ENCODE data around the gene NAALADL2.

NAALADL2 gene

GRCh38 chr3:174891524-174892203, 32.5 kb downstream of the NAALADL2 start:
- Histone ChIP-seq H3K4me3 (ENCODE audit: low read depth, low read length) (no peak overlapping the region), H3K27me3 (replicated peaks) (no peaks in the 10 kb centered on the region), H3K27ac (no peak overlapping the region), H3K36me3 (replicated peaks) (no peaks in the 10 kb centered on the region)
- in situ Hi-C loops (cut with HindIII; ENCODE audit: low pct_ligation_motif_present, low sequenced_read_pairs), result no loop called here
- peak; percentile 27 for DNase-seq
- TF ChIP-seq, protein P1, sequence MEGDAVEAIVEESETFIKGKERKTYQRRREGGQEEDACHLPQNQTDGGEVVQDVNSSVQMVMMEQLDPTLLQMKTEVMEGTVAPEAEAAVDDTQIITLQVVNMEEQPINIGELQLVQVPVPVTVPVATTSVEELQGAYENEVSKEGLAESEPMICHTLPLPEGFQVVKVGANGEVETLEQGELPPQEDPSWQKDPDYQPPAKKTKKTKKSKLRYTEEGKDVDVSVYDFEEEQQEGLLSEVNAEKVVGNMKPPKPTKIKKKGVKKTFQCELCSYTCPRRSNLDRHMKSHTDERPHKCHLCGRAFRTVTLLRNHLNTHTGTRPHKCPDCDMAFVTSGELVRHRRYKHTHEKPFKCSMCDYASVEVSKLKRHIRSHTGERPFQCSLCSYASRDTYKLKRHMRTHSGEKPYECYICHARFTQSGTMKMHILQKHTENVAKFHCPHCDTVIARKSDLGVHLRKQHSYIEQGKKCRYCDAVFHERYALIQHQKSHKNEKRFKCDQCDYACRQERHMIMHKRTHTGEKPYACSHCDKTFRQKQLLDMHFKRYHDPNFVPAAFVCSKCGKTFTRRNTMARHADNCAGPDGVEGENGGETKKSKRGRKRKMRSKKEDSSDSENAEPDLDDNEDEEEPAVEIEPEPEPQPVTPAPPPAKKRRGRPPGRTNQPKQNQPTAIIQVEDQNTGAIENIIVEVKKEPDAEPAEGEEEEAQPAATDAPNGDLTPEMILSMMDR (IDR thresholded peaks at IDR 0.05; ENCODE audit: low read depth, low read length, missing control alignments), result peak; percentile 18

- Histone ChIP-seq H3K36me3 (replicated peaks) (no peaks in the 10 kb centered on the region), H3K27ac (no peak overlapping the region), H3K27me3 (replicated peaks) (no peaks in the 10 kb centered on the region), H3K4me3 (ENCODE audit: low read depth, low read length) (no peak overlapping the region)
- in situ Hi-C loops (cut with HindIII; ENCODE audit: low pct_ligation_motif_present, low sequenced_read_pairs), result no loop called here
- no peak for DNase-seq
- TF ChIP-seq, protein P1 (IDR thresholded peaks at IDR 0.05; ENCODE audit: low read depth, low read length, missing control alignments), result no peak
These were observed 47.9 kb downstream of the NAALADL2 start for GRCh38 chr3:174907027-174907426.

- Histone ChIP-seq H3K4me3 (ENCODE audit: low read depth, low read length) (no peak overlapping the region), H3K27ac (no peak overlapping the region), H3K36me3 (replicated peaks) (no peaks in the 10 kb centered on the region), H3K27me3 (replicated peaks) (no peaks in the 10 kb centered on the region)
- DNase-seq, result no peak
- TF ChIP-seq, protein P1 (IDR thresholded peaks at IDR 0.05; ENCODE audit: low read depth, low read length, missing control alignments), result no peak
- in situ Hi-C loops (cut with HindIII; ENCODE audit: low pct_ligation_motif_present, low sequenced_read_pairs), result no loop called here
These were observed 48.7 kb downstream of the NAALADL2 start for GRCh38 chr3:174907628-174908407.

GRCh38 chr3:174931473-174932353, 72.6 kb downstream of the NAALADL2 start:
- TF ChIP-seq, protein P1 (IDR thresholded peaks at IDR 0.05; ENCODE audit: low read depth, low read length, missing control alignments), result no peak
- H3K27me3 ChIP-seq (replicated peaks), result no peaks in the 10 kb centered on the region
- in situ Hi-C loops (cut with HindIII; ENCODE audit: low pct_ligation_motif_present, low sequenced_read_pairs), result no loop called here
- H3K27ac ChIP-seq, result no peak overlapping the region
- DNase-seq, result no peak
- no peak overlapping the region for H3K4me3 ChIP-seq (ENCODE audit: low read depth, low read length)
- no peaks in the 10 kb centered on the region for H3K36me3 ChIP-seq (replicated peaks)

DNA sequence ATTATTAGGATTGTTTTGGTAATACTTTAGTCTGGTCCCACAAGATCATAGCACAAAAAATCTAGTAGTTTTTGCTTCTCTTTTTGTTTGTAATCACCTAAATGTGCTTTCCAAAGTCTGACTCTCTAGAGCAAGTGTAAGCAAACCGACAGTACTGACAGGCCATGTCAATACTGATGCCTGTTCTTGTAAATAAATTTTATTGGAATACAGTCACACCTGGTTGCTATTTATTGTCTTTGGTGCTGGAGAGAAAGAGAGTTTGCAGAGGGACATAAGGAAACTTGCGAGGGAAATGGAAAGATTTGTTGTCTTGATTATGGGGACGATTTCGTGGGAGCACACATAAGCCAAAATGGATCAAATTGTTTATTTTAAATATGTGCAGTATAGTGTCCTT, 77.5 kb downstream of the NAALADL2 start:
- no peak for DNase-seq
- in situ Hi-C loops (cut with HindIII; ENCODE audit: low pct_ligation_motif_present, low sequenced_read_pairs), result no loop called here
- TF ChIP-seq, protein P1 (IDR thresholded peaks at IDR 0.05; ENCODE audit: low read depth, low read length, missing control alignments), result no peak
- Histone ChIP-seq H3K27ac (no peak overlapping the region), H3K4me3 (ENCODE audit: low read depth, low read length) (no peak overlapping the region), H3K36me3 (replicated peaks) (no peaks in the 10 kb centered on the region), H3K27me3 (replicated peaks) (no peaks in the 10 kb centered on the region)
